Ishikawa (cell line): ENCODE data around the gene PRKCH.

Source experiments
- CEBPB ChIP-seq: IDR thresholded peaks from 2 replicates; pipeline ENCODE4 v1.6.1; 2012
- CREB1 ChIP-seq: IDR thresholded peaks from 2 replicates; pipeline ENCODE4 v1.6.1; 2012; ENCODE audit warnings: low read depth
- EGR1 ChIP-seq: IDR thresholded peaks from 2 replicates; pipeline ENCODE4 v1.6.1; 2012
- EP300 ChIP-seq: IDR thresholded peaks from 2 replicates; pipeline ENCODE4 v1.6.1; 2012; ENCODE audit warnings: borderline replicate concordance
- FOXM1 ChIP-seq: IDR thresholded peaks from 2 replicates; pipeline ENCODE4 v1.6.1; 2012; ENCODE audit warnings: low read depth, borderline replicate concordance
- NFIC ChIP-seq: IDR thresholded peaks from 2 replicates; pipeline ENCODE4 v1.6.1; 2012
- RAD21 ChIP-seq: IDR thresholded peaks from 2 replicates; pipeline ENCODE4 v1.6.1; 2012; ENCODE audit warnings: low read depth
- TAF1 ChIP-seq: IDR thresholded peaks from 2 replicates; pipeline ENCODE4 v1.6.1; 2012; ENCODE audit warnings: low read depth, mild to moderate bottlenecking
- TCF12 ChIP-seq: IDR thresholded peaks from 2 replicates; pipeline ENCODE4 v1.6.1; 2012; ENCODE audit warnings: low read depth
- TEAD4 ChIP-seq: IDR thresholded peaks from 2 replicates; pipeline ENCODE4 v1.6.1; 2012
- YY1 ChIP-seq: IDR thresholded peaks from 2 replicates; pipeline ENCODE4 v1.6.1; 2012; ENCODE audit warnings: low read depth
- ZBTB7A ChIP-seq: IDR thresholded peaks from 2 replicates; pipeline ENCODE4 v1.6.1; 2012; ENCODE audit warnings: low read depth
- TF ChIP-seq, protein P1 (sequence below): IDR thresholded peaks from 2 replicates; pipeline ENCODE4 v1.6.1; 2012; ENCODE audit warnings: low read depth, mild to moderate bottlenecking
- TF ChIP-seq, protein P2 (sequence below): IDR thresholded peaks from 2 replicates; pipeline ENCODE4 v1.6.1; 2012
- TF ChIP-seq, protein P3 (sequence below): IDR thresholded peaks from 2 replicates; pipeline ENCODE4 v1.6.1; 2012

PRKCH gene

DNA sequence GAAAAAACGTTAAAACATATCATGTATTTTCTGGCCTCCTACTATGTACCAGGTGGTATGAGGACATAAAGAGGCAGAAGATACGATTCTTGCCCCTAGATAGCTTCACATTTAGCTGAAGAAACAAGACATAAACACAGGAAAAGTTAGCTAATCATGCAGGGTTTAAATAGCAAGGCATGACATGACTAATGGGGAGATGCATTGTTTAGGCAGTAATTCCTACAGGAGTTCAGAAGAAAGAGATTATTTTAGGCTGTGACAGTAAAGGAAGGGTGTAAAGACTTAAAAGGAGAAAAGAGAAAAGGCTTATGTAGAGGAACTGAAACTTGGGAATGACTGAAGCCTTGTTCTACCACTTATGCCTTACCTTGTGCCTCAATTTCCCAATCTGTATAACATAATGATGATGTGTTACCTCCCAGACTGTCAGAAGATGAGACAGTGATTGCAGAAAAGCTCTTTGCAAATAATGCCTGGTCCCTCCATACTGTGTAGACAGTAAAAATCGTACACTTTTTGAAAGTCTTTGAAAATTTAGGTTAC lies 44.4 kb downstream of the PRKCH start:
- TF ChIP-seq EGR1 (no peak), EP300 (no peak), NFIC (no peak), TAF1 (no peak), CEBPB (no peak), YY1 (no peak), TCF12 (no peak), FOXM1 (no peak), ZBTB7A (no peak), CREB1 (no peak), TEAD4 (no peak), RAD21 (no peak)
- TF ChIP-seq, protein P1, sequence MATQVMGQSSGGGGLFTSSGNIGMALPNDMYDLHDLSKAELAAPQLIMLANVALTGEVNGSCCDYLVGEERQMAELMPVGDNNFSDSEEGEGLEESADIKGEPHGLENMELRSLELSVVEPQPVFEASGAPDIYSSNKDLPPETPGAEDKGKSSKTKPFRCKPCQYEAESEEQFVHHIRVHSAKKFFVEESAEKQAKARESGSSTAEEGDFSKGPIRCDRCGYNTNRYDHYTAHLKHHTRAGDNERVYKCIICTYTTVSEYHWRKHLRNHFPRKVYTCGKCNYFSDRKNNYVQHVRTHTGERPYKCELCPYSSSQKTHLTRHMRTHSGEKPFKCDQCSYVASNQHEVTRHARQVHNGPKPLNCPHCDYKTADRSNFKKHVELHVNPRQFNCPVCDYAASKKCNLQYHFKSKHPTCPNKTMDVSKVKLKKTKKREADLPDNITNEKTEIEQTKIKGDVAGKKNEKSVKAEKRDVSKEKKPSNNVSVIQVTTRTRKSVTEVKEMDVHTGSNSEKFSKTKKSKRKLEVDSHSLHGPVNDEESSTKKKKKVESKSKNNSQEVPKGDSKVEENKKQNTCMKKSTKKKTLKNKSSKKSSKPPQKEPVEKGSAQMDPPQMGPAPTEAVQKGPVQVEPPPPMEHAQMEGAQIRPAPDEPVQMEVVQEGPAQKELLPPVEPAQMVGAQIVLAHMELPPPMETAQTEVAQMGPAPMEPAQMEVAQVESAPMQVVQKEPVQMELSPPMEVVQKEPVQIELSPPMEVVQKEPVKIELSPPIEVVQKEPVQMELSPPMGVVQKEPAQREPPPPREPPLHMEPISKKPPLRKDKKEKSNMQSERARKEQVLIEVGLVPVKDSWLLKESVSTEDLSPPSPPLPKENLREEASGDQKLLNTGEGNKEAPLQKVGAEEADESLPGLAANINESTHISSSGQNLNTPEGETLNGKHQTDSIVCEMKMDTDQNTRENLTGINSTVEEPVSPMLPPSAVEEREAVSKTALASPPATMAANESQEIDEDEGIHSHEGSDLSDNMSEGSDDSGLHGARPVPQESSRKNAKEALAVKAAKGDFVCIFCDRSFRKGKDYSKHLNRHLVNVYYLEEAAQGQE, result no peak
- TF ChIP-seq, protein P2, sequence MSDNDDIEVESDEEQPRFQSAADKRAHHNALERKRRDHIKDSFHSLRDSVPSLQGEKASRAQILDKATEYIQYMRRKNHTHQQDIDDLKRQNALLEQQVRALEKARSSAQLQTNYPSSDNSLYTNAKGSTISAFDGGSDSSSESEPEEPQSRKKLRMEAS, result no peak
- TF ChIP-seq, protein P3, sequence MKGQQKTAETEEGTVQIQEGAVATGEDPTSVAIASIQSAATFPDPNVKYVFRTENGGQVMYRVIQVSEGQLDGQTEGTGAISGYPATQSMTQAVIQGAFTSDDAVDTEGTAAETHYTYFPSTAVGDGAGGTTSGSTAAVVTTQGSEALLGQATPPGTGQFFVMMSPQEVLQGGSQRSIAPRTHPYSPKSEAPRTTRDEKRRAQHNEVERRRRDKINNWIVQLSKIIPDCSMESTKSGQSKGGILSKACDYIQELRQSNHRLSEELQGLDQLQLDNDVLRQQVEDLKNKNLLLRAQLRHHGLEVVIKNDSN, result no peak

DNA sequence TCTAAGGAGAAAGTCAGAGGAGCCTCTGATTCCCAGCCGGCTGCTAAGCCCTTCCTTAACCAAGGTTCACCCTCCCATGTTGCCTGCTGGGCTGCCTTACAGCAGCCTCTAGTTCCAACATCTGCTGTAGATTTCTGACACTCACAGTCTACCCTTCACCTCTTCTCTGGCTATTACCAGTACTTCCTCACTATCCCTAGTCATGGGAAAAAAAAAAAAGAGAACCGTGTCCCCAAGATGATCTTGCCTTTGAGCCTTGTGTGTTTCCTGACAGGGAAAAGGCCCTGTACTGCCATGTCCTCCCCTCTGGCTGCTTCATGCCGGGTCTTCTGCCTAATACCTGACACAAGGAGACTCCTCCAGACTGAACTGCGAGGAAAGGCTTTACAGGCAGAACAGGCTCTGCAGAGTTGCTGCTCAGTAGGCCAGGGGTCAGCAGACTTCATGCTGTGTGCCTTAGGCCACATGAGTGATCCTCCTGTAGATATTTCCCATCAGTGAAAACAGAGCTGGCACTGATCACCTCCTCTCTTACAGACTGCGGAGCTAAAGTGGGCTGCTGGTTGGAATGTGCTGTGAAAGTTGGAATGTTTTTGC lies 46.8 kb downstream of the PRKCH start:
- no peak for TF ChIP-seq TEAD4

DNA sequence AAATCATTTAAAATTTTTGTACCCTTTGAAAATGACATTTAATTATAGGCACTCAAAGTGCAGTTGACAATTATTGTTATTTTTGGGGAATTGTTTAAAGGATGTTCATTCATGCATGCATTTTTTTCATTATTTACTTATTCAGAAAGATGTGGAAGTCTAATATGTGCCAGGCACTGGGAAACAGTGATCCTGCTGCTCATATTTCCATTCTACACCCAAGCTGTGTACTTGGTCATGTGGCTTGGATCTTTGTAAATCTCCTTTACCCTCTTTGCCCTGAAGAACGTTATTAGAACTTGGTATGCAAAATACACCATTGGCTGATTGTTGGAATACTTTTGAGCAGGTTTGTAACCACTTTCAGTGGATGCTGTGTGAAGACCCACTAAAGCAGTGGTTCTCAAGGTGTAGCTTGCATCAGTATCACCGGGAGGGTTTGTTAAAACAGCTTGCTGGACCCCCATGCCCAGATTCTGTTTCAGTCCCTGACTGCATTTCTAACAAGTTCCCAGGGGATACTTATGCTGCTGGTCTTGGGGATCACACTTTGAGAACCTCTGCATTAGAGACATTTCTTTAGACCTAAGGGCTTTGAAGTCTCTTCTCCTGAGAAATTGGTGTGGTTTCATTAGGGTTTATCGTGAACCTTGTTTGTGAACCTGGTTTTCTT lies 47.5 kb downstream of the PRKCH start:
- TF ChIP-seq, protein P3, result no peak
- TF ChIP-seq NFIC (no peak), TEAD4 (no peak), CEBPB (no peak), TCF12 (no peak), EGR1 (no peak), CREB1 (no peak), YY1 (no peak), FOXM1 (no peak), ZBTB7A (no peak), EP300 (no peak), TAF1 (no peak), RAD21 (no peak)
- TF ChIP-seq, protein P2, result no peak
- TF ChIP-seq, protein P1, result no peak

DNA sequence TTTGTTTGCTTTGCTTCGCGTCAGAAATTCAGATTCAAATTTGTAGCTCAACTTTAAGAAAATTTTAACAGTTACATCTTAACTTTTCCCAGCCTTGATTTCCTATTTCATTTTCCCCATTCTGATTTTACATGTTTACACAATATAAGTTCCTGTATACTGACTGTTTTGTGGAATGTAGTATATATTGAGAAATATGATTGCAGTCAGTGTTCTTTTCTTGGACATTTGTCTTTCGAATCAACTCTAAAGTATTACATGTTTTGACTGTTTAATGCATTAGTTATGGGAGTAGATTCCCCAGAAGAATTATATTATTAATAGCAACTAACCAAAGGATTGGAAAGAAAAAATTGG lies 48.1 kb downstream of the PRKCH start:
- no peak for TF ChIP-seq TAF1
- no peak for TF ChIP-seq EP300
- TF ChIP-seq, protein P1, result no peak
- TF ChIP-seq TEAD4, result no peak
- TF ChIP-seq, protein P2, result no peak
- TF ChIP-seq FOXM1, result no peak
- no peak for TF ChIP-seq NFIC
- no peak for TF ChIP-seq EGR1
- TF ChIP-seq CREB1, result no peak
- no peak for TF ChIP-seq YY1
- TF ChIP-seq, protein P3, result no peak
- no peak for TF ChIP-seq RAD21
- TF ChIP-seq CEBPB, result no peak
- no peak for TF ChIP-seq ZBTB7A
- no peak for TF ChIP-seq TCF12
